ENCODE data around the gene GPC6.

Gene GPC6

GRCh38 chr13:94330552-94331071 lies 1104.0 kb downstream of the GPC6 start:
- H3K27ac Mint-ChIP-seq, result no peak overlapping the region
- peaks cover 69% of the 10 kb centered on the region for H3K4me1 Mint-ChIP-seq
- TF ChIP-seq, protein P1, sequence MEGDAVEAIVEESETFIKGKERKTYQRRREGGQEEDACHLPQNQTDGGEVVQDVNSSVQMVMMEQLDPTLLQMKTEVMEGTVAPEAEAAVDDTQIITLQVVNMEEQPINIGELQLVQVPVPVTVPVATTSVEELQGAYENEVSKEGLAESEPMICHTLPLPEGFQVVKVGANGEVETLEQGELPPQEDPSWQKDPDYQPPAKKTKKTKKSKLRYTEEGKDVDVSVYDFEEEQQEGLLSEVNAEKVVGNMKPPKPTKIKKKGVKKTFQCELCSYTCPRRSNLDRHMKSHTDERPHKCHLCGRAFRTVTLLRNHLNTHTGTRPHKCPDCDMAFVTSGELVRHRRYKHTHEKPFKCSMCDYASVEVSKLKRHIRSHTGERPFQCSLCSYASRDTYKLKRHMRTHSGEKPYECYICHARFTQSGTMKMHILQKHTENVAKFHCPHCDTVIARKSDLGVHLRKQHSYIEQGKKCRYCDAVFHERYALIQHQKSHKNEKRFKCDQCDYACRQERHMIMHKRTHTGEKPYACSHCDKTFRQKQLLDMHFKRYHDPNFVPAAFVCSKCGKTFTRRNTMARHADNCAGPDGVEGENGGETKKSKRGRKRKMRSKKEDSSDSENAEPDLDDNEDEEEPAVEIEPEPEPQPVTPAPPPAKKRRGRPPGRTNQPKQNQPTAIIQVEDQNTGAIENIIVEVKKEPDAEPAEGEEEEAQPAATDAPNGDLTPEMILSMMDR (IDR thresholded peaks at IDR 0.05), result no peak

DNA sequence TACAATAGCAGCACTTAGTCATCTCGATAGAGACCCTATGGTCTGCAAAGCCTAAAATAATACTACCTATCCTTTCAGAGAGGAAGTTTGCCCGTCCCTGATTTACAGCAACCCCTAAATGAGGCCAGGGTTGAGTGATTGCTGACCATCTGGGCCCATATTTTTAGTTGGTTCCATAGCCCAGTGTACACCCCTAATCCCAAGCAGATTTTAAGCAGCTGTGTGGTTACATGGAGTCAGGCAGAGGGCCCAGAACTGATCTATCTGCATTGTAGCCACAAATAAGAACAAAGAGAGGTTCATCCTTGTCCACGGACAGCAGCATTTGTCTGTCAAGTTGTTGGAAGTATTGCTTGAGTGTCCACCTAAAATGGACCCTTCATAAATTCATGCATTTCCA lies 1104.7 kb downstream of the GPC6 start:
- no peak for DNase-seq
- no peaks in the 10 kb centered on the region for H3K9me3 Mint-ChIP-seq
- H3K4me3 Mint-ChIP-seq, result no peak overlapping the region
- H3K27ac Mint-ChIP-seq, result no peak overlapping the region
- peaks cover 6% of the 10 kb centered on the region for H3K27me3 Mint-ChIP-seq (ENCODE audit: low read depth, poor library complexity)
- peaks cover 6% of the 10 kb centered on the region for H3K36me3 Mint-ChIP-seq (ENCODE audit: low read depth)
- TF ChIP-seq, protein P1 (IDR thresholded peaks at IDR 0.05), result no peak
- peaks cover 66% of the 10 kb centered on the region for H3K4me1 Mint-ChIP-seq

More at GRCh38 chr13:94330552-94331071, 1104.0 kb downstream of the GPC6 start:
- Mint-ChIP-seq H3K27me3 (ENCODE audit: low read depth, poor library complexity) (peaks cover 6% of the 10 kb centered on the region), H3K9me3 (peaks cover 3% of the 10 kb centered on the region), H3K36me3 (ENCODE audit: low read depth) (peaks cover 5% of the 10 kb centered on the region), H3K4me3 (no peak overlapping the region)
- DNase-seq, result no peak

GRCh38 chr13:94332359-94333096 lies 1105.9 kb downstream of the GPC6 start:
- Mint-ChIP-seq H3K4me1 (peaks cover 58% of the 10 kb centered on the region), H3K9me3 (no peaks in the 10 kb centered on the region), H3K36me3 (ENCODE audit: low read depth) (peaks cover 10% of the 10 kb centered on the region), H3K4me3 (no peak overlapping the region), H3K27me3 (ENCODE audit: low read depth, poor library complexity) (peaks cover 3% of the 10 kb centered on the region), H3K27ac (no peak overlapping the region)
- no peak for DNase-seq
- TF ChIP-seq, protein P1 (IDR thresholded peaks at IDR 0.05), result no peak

GRCh38 chr13:94333131-94333820 lies 1106.7 kb downstream of the GPC6 start:
- Mint-ChIP-seq H3K9me3 (no peaks in the 10 kb centered on the region), H3K27ac (peak overlapping the region; percentile 53), H3K4me1 (peaks cover 50% of the 10 kb centered on the region), H3K36me3 (ENCODE audit: low read depth) (peaks cover 14% of the 10 kb centered on the region), H3K27me3 (ENCODE audit: low read depth, poor library complexity) (peaks cover 3% of the 10 kb centered on the region), H3K4me3 (no peak overlapping the region)
- no peak for DNase-seq
- TF ChIP-seq, protein P1 (IDR thresholded peaks at IDR 0.05), result no peak

DNA sequence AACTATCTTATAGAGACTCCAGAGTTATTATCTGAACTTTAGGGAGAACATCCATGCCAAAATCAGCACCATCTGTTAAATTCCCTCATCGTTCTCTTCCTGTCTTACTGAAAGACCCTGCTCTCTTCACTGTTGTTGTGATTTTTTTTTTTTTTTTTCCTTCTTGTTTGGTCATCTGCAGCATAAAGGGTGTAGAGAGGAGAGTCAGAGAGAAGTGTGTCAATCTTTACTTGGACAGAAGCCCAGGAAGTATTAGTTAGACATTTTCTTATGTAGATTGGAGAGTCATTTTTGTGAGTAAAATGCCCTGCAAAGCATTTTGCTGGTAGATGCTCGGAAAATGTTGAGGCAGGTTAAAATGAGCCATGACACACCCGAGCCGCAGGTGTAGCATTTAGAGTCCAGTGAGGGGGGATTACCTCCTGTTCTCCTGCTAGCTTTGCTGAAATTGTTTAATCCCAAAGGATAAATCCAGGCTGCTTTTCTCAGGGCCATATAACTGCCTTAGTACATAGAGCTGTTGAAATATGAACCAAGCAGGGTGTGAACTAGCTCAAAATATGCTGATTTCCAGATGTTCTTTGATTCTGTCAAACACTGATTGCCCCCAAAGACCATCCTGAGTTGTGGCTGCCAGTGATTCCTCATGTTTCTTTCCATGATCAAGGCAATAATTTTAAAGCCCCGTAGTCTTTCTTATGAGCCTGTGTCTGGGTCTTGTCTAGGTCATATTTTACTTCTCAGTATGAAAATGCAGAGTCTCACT lies 1109.3 kb downstream of the GPC6 start:
- H3K36me3 Mint-ChIP-seq (ENCODE audit: low read depth), result peaks cover 9% of the 10 kb centered on the region
- H3K9me3 Mint-ChIP-seq, result no peaks in the 10 kb centered on the region
- TF ChIP-seq, protein P1 (IDR thresholded peaks at IDR 0.05), result no peak
- H3K4me1 Mint-ChIP-seq, result peaks cover 31% of the 10 kb centered on the region
- DNase-seq, result no peak
- H3K27me3 Mint-ChIP-seq (ENCODE audit: low read depth, poor library complexity), result peaks cover 3% of the 10 kb centered on the region
- no peak overlapping the region for H3K27ac Mint-ChIP-seq
- no peak overlapping the region for H3K4me3 Mint-ChIP-seq

Data from nephron progenitor cell (in vitro differentiated cells).